Endothelial cell of umbilical vein (primary cell): Measurements from ENCODE around the gene USH2A. TPM values are rescaled to one million over a fixed set of nuclear protein-coding genes. Genes with fewer than 3 reads are reported as not detected.

Source experiments
- BruUV-seq: library from RNA; stranded (reverse); fragments of 400-500 nt; replicated peaks from 2 replicates; lab custom pipeline; 2021; lab: Mats Ljungman, UMichigan
- CTCF ChIA-PET: fragments of 300-600, 350-600 bp; sonication (Branson Sonifier 250); formaldehyde crosslinking; loops from one replicate; lab custom pipeline; 2021; ENCODE audit warnings: antibody characterized with exemption, inconsistent platforms; lab: Charles Lee
- POLR2A ChIA-PET: fragments of 300-600, 350-600 bp; sonication (Branson Sonifier 250); formaldehyde crosslinking; loops from one replicate; lab custom pipeline; 2021; ENCODE audit warnings: antibody characterized with exemption, inconsistent platforms; lab: Charles Lee
- DNase-seq: peaks from one replicate; pipeline ENCODE4 v3.0.0-alpha.2; 2011; ENCODE audit warnings: low read depth, low spot score
- FAIRE-seq: peaks from 2 replicates; lab custom pipeline; 2011; peaks lifted over from hg19 to GRCh38; lab: Jason Lieb, UNC
- H2AFZ ChIP-seq: 2 replicates; pipeline ENCODE4 v1.6.0; 2012; ENCODE audit warnings: low read depth, low read length, control low read depth, inconsistent platforms
- H3K27ac ChIP-seq: 2 replicates; pipeline ENCODE4 v1.5.1; 2011; ENCODE audit warnings: low read depth, mild to moderate bottlenecking, control low read depth, low read length, moderate library complexity; ENCODE audit not compliant: insufficient read depth
- H3K27me3 ChIP-seq, 2 experiments: 2 replicates each; pipeline versions ENCODE4 v1.6.0 to v1.6.1; 2011; ENCODE audit warnings: low read length in 2 of 2, mixed read lengths in 1 of 2; ENCODE audit not compliant: control insufficient read depth in 2 of 2, insufficient read depth in 2 of 2
- H3K36me3 ChIP-seq, 2 experiments: 2 replicates in 1 of 2; 3 replicates in 1 of 2; pipeline ENCODE4 v1.5.1; 2011; ENCODE audit warnings: low read length in 2 of 2, mild to moderate bottlenecking in 1 of 2, moderate library complexity in 1 of 2; ENCODE audit not compliant: control insufficient read depth in 2 of 2, insufficient read depth in 2 of 2; ENCODE audit errors: extremely low read depth in 1 of 2
- H3K4me1 ChIP-seq: 3 replicates; pipeline ENCODE4 v1.5.1; 2011; ENCODE audit warnings: mild to moderate bottlenecking, low read length; ENCODE audit not compliant: control insufficient read depth, insufficient read depth; ENCODE audit errors: extremely low read depth
- H3K4me2 ChIP-seq: 2 replicates; pipeline ENCODE4 v1.6.1; 2011; ENCODE audit warnings: low read length, control low read depth, mixed read lengths; ENCODE audit not compliant: insufficient read depth
- H3K4me3 ChIP-seq, 3 experiments: fragments of 200-600 bp in 1 of 3; sonication (generic), shearing (Covaris generic) in 1 of 3; replicated peaks in 1 of 3; 2 replicates each; pipeline ENCODE4 v1.5.1; 2011 to 2016; ENCODE audit warnings: control low read depth in 3 of 3, low read length in 3 of 3, mild to moderate bottlenecking in 2 of 3, inconsistent platforms in 1 of 3, low read depth in 1 of 3, moderate library complexity in 1 of 3; ENCODE audit not compliant: insufficient read depth in 1 of 3
- H3K79me2 ChIP-seq: 2 replicates; pipeline ENCODE4 v1.6.0; 2012; ENCODE audit warnings: low read length, inconsistent platforms; ENCODE audit not compliant: control insufficient read depth, insufficient read depth
- H3K9ac ChIP-seq: replicated peaks from 2 replicates; pipeline ENCODE3; 2011; ENCODE audit warnings: low read length, control low read depth; ENCODE audit not compliant: insufficient read depth; ENCODE audit errors: extremely low read depth
- H3K9me1 ChIP-seq: replicated peaks from 3 replicates; pipeline ENCODE4 v1.6.0; 2011; ENCODE audit warnings: mild to moderate bottlenecking, low read length; ENCODE audit not compliant: control insufficient read depth, insufficient read depth; ENCODE audit errors: extremely low read depth
- H3K9me3 ChIP-seq: replicated peaks from 2 replicates; pipeline ENCODE4 v1.5.1; 2012; ENCODE audit warnings: low read length, inconsistent platforms; ENCODE audit not compliant: control insufficient read depth, insufficient read depth
- H4K20me1 ChIP-seq: replicated peaks from 2 replicates; pipeline ENCODE3; 2011; ENCODE audit warnings: mild to moderate bottlenecking, low read length; ENCODE audit not compliant: control insufficient read depth, insufficient read depth; ENCODE audit errors: extremely low read depth
- CTCF ChIP-seq, 2 donors: IDR thresholded peaks; 1 replicate in 1 of 2; 2 replicates in 1 of 2; pipeline ENCODE4 v1.5.1; 2011; ENCODE audit warnings: low read length in 2 of 2, mild to moderate bottlenecking in 2 of 2, moderate library complexity in 2 of 2, control low read depth in 1 of 2, inconsistent platforms in 1 of 2, low read depth in 1 of 2; ENCODE audit not compliant: insufficient read depth in 1 of 2; ENCODE audit errors: extremely low read depth in 1 of 2
- EZH2 ChIP-seq: IDR thresholded peaks from 2 replicates; pipeline ENCODE4 v1.6.1; 2012; ENCODE audit warnings: borderline replicate concordance, low read depth, mild to moderate bottlenecking, moderate library complexity, low read length, inconsistent platforms; ENCODE audit not compliant: severe bottlenecking
- FOS ChIP-seq: IDR thresholded peaks from 2 replicates; pipeline ENCODE4 v1.6.1; 2011; ENCODE audit warnings: mild to moderate bottlenecking, low read length, moderate library complexity, borderline replicate concordance; ENCODE audit not compliant: insufficient read depth
- GATA2 ChIP-seq: IDR thresholded peaks from 2 replicates; pipeline ENCODE4 v1.7.0; 2011; ENCODE audit warnings: low read depth, mild to moderate bottlenecking, moderate library complexity, mixed read lengths, low read length; ENCODE audit not compliant: insufficient read length, insufficient read depth
- JUN ChIP-seq: IDR thresholded peaks from 2 replicates; pipeline ENCODE4 v1.6.1; 2011; ENCODE audit warnings: borderline replicate concordance, low read depth; ENCODE audit not compliant: insufficient read length, insufficient read depth
- MAX ChIP-seq: IDR thresholded peaks from 2 replicates; pipeline ENCODE4 v1.6.1; 2011; ENCODE audit not compliant: insufficient read depth, insufficient read length
- MYC ChIP-seq: IDR thresholded peaks from one replicate; pipeline ENCODE4 v1.6.1; 2011; ENCODE audit warnings: mild to moderate bottlenecking, low read depth, low read length
- POLR2A ChIP-seq: IDR thresholded peaks from 2 replicates; pipeline ENCODE4 v1.6.1; 2012; ENCODE audit warnings: low read depth, mild to moderate bottlenecking, control low read depth, low read length
- POLR2AphosphoS5 ChIP-seq: IDR thresholded peaks from 2 replicates; pipeline ENCODE4 v1.6.1; 2012; ENCODE audit warnings: low read depth, mild to moderate bottlenecking, control low read depth, low read length, moderate library complexity; ENCODE audit not compliant: insufficient read depth
- dilution Hi-C: fragments of 300-500 bp; cut with MboI; formaldehyde crosslinking; loops from one replicate; pipeline ENCODE4 v1.15.0; 2019; ENCODE audit warnings: low sequenced_read_pairs; ENCODE audit not compliant: extremely low pct_ligation_motif_present
- intact Hi-C: fragments of 100-400 bp; cut with micrococcal nuclease; formaldehyde crosslinking; loops from one replicate; pipeline ENCODE4 v1.10.0; 2022
- polyA plus RNA-seq, 4 experiments: library from polyadenylated mRNA; depleted of rRNA in 3 of 4; stranded (reverse) in 3 of 4; unstranded in 1 of 4; fragments of >200 nt; gene quantifications; 2 replicates each; pipeline versions ENCODE4 v1.2.1 to v1.2.3, GENCODE V29; 2011 to 2012; ENCODE audit warnings: missing spikeins in 1 of 4
- total RNA-seq: library from RNA; stranded (reverse); gene quantifications from 2 replicates; pipeline ENCODE4 v1.2.3, GENCODE V29; 2021

USH2A gene
- total and polyA plus RNA-seq, 2 donors (not counting 3 experiments of a cell fraction or from before 2014, with no cell fraction given) = not detected

GRCh38 chr1:216071262-216071661 is 352.0 kb downstream of the USH2A start:
- DNase-seq = no peak
- H3K4me3 ChIP-seq = no peak overlapping the region
- no peak overlapping the region for H3K27ac ChIP-seq
- H3K4me2 ChIP-seq = no peak overlapping the region
- H3K9ac ChIP-seq = no peak overlapping the region
- no peaks in the 10 kb centered on the region for H3K9me1 ChIP-seq
- ChIA-PET POLR2A (no interaction called here), CTCF (no interaction called here)
- H3K9me3 ChIP-seq = no peaks in the 10 kb centered on the region
- H2AFZ ChIP-seq = no peak overlapping the region
- no peaks in the 10 kb centered on the region for H3K79me2 ChIP-seq
- no peaks in the 10 kb centered on the region for H3K36me3 ChIP-seq
- FAIRE-seq = no peak
- H4K20me1 ChIP-seq = no peaks in the 10 kb centered on the region
- H3K4me1 ChIP-seq = no peaks in the 10 kb centered on the region
- no TSS peak for BruUV-seq
- no peak for TF ChIP-seq MAX
- no peaks in the 10 kb centered on the region for H3K27me3 ChIP-seq
- intact Hi-C loops (no loop called here), dilution Hi-C loops (no loop called here)

- Histone ChIP-seq H3K4me3 (no peak overlapping the region), H3K4me1 (no peaks in the 10 kb centered on the region), H2AFZ (no peak overlapping the region), H3K9me3 (no peaks in the 10 kb centered on the region), H3K27ac (no peak overlapping the region), H3K9ac (no peak overlapping the region), H3K27me3 (no peaks in the 10 kb centered on the region), H3K9me1 (no peaks in the 10 kb centered on the region), H3K4me2 (no peak overlapping the region), H3K36me3 (no peaks in the 10 kb centered on the region), H4K20me1 (no peaks in the 10 kb centered on the region), H3K79me2 (no peaks in the 10 kb centered on the region)
- FAIRE-seq (no peak), DNase-seq (no peak)
- TF ChIP-seq EZH2 (no peak), JUN (no peak), MAX (no peak), FOS (no peak), GATA2 (no peak), POLR2AphosphoS5 (no peak), CTCF (IDR thresholded peaks at IDR 0.05; ENCODE audit: extremely low read depth in 1 of 2, insufficient read depth in 1 of 2, low read depth in 1 of 2, low read length in 2 of 2) (no peak), POLR2A (no peak), MYC (no peak)
- intact Hi-C loops = no loop called here
- no TSS peak for BruUV-seq
- ChIA-PET CTCF (no interaction called here), POLR2A (no interaction called here)
- dilution Hi-C loops = no loop called here
Observed at GRCh38 chr1:216064643-216065042, 358.6 kb downstream of the USH2A start.
